Measurements from ENCODE around the gene SDK2.

The SDK2 gene

GRCh38 chr17:73584987-73585386 lies 59.3 kb downstream of the SDK2 start:
- DNase-seq: no peak

DNA sequence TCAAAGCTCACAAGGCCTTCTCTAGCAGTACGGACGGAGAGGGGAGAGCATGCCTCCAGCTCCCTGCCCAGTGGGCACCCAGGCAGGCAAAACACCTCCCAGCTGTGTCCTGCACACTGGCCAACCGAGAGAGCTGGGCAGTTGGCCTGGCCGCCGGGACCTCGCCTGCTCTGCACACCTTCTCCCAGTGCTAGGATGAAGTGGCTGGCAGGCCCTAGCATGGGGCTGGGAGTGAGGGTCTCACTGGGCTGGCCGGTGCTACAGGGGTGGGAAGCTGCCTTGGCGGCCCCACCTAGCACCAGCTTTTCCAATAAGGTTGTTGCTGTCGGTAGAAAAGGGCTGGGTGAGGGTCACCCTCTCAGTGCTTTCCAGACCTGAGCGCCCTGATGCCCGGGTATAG lies 60.2 kb downstream of the SDK2 start:
- DNase-seq: no peak

DNA sequence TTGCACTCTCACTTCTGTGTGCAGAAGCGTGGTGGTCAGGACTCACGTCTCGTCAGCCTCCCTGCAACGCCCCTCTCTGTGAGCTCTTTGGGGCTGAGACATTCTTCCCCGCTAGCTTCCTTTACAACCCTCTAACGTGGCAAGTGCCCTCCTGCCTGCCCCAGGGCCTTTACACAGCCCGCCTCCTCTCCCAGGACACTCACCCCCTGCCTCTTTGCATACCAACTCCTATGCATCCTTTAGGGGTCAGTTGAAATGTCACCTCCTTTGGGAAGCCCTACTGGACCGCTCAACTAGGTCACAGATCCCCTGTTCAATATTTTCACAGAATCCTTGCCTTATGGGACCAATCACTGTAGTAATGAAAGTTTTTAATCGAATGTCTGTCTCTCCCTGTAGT lies 61.4 kb downstream of the SDK2 start:
- DNase-seq: no peak

- no peak for DNase-seq
Observed at GRCh38 chr17:73582359-73582758, 61.9 kb downstream of the SDK2 start.

DNA sequence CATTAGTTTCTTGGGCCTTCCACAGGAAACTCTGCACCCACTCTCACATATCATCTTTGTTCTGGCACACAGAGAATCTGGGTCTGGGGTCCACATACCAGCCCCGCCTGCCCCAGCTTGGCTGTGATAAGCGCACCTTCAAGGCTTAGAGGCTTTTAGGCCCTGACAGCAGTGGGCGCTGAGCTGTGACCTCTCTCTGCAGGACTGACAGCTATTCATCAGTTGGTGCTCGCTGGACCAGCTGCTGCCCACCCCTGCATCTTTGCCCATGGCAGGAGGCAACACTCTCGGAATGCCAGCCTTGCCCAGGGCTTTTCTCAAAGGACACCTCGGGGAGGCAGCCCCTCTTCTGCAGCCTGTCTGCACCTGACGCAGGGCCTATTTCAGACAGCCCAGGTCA lies 62.9 kb downstream of the SDK2 start:
- no peak for DNase-seq

DNA sequence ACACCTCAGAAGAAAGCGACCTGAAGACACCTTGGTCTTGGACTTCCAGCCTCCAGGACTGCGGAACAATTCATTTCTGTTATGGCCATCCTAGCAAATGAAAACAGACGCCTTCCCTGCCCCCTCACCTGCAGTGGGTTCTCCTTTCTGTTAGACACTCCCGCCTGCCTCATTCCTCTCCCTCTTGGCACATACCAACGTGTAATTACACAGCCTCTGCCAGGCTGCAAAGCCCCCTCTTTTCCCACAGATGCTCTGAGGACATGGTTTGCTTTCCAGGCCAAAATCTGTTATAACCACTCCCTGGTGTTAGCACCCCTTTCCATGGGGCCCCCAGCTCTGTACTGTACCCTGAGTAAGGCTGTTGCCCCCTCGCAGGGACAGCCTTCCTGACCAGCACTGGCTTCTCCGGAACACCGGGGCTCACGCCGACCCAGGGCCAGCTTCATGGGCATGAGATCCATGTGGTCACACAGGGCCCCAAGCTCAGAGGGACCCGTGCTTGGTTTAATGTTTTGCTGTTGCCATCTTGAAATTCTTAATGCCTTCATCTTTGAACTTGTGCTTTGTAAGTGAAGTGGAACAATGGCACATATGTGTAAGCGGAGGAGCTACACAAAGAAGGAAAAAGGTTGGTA lies 64.1 kb downstream of the SDK2 start:
- DNase-seq: no peak

- no peak for DNase-seq
Observed at GRCh38 chr17:73576556-73577098, 67.6 kb downstream of the SDK2 start.

GRCh38 chr17:73575470-73576221 lies 68.6 kb downstream of the SDK2 start:
- no peak for DNase-seq

- DNase-seq: no peak
Observed at GRCh38 chr17:73571511-73572130, 72.6 kb downstream of the SDK2 start.

DNA sequence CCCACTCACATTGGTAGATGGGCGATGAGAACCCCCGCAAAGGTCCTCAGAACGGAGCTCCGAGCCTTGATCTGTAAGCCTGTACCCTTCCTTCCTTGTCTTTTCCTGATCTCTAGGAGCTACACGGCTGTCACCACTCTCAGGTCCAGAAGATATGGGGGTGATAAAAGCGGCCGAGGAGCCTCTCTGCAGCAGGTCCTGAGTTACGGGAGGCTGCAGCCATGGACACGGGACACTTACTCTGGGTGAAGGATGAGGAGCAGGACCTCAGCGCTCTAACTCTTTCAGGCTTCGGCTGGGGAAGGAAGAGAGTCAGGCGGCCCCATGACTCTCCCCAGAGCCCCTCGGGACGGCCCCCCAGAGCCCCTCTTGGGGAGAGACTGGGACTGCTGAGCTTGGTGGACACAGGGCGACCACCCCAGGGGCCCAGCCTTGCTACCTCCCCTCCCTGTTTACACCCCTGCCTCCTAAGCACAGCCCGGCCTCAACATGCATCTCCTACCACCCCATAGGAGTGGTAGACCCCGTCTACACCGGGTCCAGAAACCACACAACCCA lies 74.4 kb downstream of the SDK2 start:
- no peak for DNase-seq

GRCh38 chr17:73568934-73569333 lies 75.3 kb downstream of the SDK2 start:
- DNase-seq: no peak

- no peak for DNase-seq
Observed at GRCh38 chr17:73566905-73567782, 77.1 kb downstream of the SDK2 start.

DNA sequence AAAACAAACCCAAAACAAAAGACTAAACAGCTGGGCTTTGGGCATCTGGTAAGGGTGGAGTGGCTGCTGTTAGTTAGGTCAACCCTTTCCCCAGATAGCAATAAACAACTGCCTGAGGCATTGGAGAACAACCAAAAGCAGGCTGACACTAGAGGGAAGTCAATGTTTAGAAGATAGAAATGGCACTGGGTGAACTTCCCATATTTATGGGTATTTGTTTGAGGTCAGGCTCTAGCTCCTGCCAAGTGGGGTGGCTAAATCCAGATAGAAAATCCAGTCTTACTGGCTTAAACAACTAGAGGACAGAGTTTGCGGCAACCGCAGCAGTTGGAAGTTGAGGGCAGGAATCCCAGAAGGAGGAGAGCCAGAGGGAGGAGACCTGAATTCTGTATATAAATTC lies 79.4 kb downstream of the SDK2 start:
- DNase-seq: no peak

DNA sequence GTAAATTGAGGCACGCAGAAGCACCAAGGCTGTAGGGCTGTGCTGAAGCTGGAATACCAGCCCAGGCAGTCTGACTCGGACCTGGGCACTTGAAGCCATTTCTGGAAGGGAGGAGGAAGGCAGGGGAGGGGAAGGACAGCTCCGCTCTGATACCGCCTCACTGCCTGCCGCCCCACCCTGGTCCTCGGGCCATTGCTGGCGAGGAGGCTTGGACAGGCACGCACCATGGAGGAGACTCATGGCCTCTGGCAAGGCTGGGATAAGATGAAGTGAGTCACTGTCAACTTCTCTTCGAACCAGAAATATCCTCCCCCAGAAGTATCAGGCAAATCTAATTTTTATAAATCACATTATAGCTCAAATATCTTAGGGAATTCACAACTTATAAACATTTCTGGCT lies 81.3 kb downstream of the SDK2 start:
- DNase-seq: no peak

DNA sequence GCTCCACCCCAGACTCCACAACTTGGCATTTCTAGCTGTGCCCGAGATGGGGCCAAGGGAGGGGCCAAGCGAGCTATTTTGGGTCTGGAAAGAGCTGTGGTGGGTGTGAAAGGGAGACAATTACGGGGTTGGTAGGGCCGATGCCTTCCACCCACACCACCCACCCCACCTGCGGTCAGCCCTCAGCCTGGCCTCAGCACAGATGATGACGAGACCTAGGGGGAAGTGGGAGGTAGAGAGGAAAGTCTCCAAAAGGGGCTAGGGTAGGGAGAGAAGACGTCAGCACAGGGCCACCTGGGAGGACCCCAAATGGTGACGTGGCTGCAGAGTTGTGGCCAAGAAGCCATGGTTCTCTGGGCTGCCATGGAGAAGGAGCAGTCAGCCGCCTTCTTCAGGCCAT lies 83.1 kb downstream of the SDK2 start:
- DNase-seq: no peak

- no peak for DNase-seq
Observed at GRCh38 chr17:73560661-73561060, 83.6 kb downstream of the SDK2 start.

GRCh38 chr17:73559532-73559931 lies 84.7 kb downstream of the SDK2 start:
- DNase-seq: no peak

GRCh38 chr17:73555199-73555960 lies 88.9 kb downstream of the SDK2 start:
- no peak for DNase-seq

DNA sequence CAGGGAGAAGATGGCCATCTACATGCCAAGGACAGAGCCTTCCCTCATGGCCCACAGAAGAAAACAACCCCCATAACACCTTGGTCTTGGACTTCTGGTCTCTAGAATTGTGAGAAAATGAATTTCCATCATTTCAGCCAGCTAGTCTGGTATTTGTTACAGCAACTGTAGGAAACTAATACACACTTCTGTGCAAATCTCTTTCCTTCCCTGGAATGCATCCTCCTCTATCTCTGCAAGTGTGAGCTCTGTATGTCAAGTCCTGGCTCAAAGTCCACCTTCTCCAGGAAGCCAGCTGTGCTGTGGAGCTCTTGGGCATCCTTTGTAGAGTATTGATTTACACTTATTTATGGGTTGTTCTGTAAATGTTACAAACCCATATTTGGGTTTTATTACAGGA lies 89.7 kb downstream of the SDK2 start:
- no peak for DNase-seq

DNA sequence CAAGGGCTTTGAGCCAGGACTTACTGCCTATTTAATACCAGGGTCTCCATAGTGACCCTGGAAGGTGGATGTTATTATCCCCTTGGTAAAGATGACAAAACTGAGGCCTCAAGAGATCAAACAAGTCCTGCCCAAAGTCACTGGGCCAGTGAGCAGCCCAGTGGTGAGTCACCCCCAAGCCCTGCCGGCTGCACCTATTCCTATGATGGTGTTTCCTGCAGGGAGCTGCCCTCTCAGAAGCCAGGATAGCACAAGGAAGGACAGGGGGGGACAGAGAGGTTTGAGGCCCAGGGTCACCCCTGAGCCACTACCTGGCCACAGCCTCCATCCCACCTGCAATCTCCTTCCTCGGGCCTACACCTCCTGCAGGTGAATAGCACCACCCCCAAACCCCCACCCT lies 90.9 kb downstream of the SDK2 start:
- DNase-seq: no peak

GRCh38 chr17:73552300-73553048 lies 91.8 kb downstream of the SDK2 start:
- no peak for DNase-seq
